ENCODE measurements around the gene KIAA0232.

DNA sequence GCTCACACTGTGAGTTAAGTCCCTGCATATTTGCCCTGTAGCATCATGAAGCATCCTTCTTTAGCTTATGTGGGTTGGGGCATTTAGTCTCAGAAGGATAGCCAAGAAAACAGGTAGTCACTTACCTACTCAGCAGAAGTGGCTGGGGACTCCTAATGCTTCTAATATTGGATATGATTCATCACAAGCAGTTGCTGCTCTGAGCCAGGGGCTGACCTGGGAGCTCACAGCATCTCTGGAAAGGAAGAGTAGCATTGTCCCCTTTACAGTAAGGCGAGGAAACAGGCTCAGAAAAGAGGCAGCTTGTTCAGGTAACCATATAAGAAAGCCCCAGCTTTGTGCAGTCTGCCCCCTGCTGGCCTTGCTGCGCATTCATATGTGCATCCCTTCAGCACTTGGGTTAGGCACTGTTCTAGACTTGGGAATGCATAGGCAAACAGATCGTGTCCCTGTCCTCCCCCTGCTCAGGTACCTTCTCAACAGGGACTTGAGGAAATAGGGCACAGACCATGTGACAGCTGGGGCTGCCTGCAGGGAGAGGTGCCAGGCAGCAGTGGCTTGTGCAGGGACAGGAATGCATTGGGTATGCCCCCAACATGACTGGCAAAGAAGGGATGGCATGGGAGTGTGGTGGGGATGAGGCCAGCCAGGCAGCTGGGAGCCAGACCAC lies 91.4 kb downstream of the KIAA0232 start:
- TF ChIP-seq, protein P1, sequence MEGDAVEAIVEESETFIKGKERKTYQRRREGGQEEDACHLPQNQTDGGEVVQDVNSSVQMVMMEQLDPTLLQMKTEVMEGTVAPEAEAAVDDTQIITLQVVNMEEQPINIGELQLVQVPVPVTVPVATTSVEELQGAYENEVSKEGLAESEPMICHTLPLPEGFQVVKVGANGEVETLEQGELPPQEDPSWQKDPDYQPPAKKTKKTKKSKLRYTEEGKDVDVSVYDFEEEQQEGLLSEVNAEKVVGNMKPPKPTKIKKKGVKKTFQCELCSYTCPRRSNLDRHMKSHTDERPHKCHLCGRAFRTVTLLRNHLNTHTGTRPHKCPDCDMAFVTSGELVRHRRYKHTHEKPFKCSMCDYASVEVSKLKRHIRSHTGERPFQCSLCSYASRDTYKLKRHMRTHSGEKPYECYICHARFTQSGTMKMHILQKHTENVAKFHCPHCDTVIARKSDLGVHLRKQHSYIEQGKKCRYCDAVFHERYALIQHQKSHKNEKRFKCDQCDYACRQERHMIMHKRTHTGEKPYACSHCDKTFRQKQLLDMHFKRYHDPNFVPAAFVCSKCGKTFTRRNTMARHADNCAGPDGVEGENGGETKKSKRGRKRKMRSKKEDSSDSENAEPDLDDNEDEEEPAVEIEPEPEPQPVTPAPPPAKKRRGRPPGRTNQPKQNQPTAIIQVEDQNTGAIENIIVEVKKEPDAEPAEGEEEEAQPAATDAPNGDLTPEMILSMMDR (IDR thresholded peaks at IDR 0.05): peak; percentile 76 to 86 (median 82)
- TF ChIP-seq POLR2A (IDR thresholded peaks at IDR 0.05): no peak
